EH (cell line): Measurements from ENCODE around the gene REC114.
"Not testable (repeated sequence)": the region's sequence is repeated elsewhere in the genome, so short reads cannot be mapped to it uniquely, and the experiment has no call there.

ENCODE experiments used
- DNase-seq: peaks from one replicate; pipeline ENCODE4 v3.0.0-alpha.2; 2015; ENCODE audit warnings: low read depth

Gene REC114, protein sequence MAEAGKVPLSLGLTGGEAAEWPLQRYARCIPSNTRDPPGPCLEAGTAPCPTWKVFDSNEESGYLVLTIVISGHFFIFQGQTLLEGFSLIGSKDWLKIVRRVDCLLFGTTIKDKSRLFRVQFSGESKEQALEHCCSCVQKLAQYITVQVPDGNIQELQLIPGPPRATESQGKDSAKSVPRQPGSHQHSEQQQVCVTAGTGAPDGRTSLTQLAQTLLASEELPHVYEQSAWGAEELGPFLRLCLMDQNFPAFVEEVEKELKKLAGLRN

GRCh38 chr15:73442968-73443367, at the start of gene REC114:
TSS of gene REC114 (plus strand) at chr15:73443164. CDS start at chr15:73443186, 22 bp downstream.
- no peak for DNase-seq

DNA sequence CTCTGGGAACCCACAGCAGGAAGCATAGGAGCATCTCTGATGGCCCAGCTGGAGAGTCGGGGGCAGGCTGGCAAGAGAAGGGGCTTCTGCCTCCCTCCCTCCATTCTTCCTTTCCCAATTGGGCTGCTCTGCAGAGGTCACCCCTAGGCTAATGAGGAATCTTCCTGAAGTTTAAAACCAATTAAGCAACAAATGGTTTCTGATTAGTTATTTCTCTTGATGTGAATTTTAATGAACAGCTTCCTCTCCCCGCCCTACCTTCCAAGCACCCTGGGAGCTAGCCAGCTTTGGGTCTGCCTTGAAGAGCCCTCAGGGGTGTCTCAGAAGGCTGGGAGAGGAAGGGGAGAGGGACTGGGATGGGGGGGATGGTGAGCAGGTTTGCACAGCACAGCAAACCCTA, 49.6 kb upstream of the REC114 start:
- no peak for DNase-seq

DNA sequence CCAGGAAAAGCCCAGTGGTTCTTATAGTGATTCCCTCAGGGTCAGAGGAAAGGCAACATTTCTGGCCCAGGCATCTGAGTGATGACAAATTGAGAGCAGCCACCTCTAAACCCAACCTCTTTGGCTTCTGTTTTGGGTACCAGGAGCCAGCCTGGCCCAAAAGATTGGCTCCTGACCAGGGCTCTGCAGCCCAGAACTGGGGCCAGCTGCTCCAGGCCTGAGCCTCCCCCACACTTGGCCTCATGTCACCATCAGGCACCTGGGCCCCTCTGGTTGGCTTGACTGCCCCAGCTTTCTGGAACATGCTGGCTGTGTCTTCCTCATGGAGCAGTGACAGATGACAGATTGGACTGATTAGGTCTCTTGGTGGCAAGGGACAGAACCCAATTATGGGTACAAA, 48.2 kb upstream of the REC114 start:
- no peak for DNase-seq

- DNase-seq: no peak
Observed at GRCh38 chr15:73395671-73396070, 47.3 kb upstream of the REC114 start.

- DNase-seq: no peak
Observed at GRCh38 chr15:73397461-73397860, 45.5 kb upstream of the REC114 start.

DNA sequence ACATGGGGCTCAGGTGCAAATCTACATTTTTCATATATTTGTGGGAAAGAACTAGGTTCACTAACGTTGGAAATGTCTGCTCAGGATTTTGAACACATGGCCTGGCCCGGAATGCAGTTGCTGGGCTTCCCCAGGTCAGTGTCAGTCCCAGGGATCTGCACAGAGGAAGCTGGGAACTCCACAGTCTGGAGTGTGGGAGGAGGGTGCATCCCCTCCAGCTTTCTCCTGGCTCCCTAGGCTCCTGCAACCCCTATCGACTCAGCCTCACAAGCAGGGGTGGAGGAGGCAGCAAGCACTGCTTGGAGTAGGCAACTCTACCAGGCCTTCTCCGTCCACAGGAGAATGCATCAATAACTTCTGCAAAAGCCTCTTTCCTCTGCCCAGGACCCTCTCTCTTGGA, 44.1 kb upstream of the REC114 start:
- no peak for DNase-seq

DNA sequence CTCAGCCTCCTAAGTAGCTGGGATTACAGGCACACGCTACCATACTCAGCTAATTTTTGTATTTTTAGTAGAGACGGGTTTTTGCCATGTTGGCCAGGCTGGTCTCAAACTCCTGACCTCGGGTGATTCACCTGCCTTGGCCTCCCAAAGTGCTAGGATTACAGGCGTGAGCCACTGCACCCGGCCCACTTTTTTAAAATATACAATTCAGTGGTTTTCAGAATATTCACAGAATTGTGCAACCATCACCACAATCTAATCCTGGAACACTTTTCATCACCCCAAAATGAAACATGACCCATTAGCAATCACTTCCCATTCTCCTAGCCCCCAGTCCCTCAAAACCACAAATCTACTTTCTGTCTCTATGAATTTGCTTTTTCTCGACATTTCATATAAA, 42.7 kb upstream of the REC114 start:
- not testable (repeated sequence) for DNase-seq

GRCh38 chr15:73403171-73403570, 39.8 kb upstream of the REC114 start:
- no peak for DNase-seq

DNA sequence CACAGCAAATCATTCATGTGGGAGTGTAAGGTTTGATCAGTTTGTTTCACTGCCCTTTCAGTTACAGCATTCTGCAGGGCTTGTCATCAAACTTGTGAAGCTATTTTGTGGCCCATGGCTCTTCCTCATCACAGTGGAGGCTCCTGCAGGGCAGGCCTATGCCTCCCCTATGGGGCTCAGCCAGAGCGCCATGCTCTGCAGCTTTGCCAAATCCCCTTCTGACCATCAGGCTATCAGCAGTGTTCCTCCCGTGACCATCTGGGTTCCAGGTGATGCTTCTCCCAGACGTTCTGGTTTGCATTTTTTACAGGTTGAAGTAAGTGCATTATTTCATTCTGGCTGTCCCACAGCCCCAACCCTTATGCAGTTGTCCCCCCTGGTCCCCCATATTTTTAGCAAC, 28.1 kb upstream of the REC114 start:
- no peak for DNase-seq

GRCh38 chr15:73424506-73424905, 18.5 kb upstream of the REC114 start:
- DNase-seq: no peak

DNA sequence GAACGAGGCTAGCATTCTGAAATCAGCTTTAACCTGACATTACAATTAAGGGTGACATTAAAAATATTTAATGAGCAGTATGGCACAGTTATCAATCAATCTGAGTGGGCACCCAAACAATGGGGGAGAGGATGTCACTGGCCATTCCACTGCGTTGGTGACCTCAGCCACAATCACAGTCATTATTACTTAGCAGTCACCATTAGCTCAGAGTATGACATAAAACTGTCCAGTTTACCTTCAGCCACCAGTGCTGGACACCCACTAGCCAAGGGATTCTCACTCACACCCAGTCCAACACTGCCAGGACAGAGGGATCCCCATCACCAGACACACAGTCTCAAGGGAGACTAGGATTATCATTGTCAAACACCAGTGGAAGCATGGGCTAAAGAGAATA, 17.5 kb upstream of the REC114 start:
- no peak for DNase-seq

DNA sequence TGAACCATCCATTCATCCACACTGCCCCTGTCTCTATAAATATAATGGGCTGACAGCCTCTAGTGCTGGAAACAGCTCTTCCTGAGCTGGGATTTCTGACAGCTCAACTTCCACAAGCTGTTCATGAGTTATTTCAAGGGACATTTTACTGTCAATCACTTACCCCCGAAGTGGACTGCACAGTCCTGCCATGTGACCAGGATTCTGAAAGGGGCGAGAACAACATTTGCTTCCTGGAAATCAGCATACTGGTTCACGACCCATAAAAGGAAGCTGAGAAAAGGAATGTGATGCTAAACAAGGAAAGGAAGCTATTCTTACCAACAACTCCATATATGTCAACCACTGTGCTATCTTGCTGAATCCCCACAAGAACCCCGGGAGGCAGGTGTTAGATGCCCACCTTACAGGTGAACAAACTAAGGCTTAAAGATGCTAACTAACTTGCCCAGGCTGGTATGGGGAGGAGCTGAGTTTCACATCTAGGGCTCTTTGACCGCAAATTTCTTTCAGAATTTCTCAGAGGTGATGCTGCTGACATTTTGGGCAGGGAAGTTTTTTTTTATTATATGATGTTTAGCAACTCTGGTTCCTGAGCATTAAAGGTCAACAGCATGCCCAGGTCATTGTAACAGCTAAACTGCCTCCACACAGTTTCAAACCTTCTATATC, 16.5 kb upstream of the REC114 start:
- DNase-seq: no peak

- DNase-seq: not testable (repeated sequence)
Observed at GRCh38 chr15:73431329-73431728, 11.6 kb upstream of the REC114 start.

DNA sequence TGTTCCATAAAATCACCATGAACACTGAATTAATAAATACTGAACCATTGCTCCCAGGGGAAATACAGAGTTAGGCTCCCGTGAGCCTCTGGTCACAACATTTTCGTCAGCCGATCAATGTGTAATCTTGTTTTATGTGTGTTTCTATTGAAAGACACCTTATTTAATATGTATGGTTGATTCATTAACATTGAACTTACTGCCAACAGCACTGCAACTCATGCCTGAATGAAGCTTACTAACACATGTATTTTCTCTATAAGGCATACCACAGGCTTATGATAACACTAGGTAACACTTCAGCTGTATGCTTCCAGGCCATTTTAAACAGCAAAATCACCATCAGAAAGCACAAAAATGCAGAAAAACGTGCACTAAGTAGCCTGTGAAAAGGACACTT, 9.1 kb upstream of the REC114 start:
- no peak for DNase-seq

DNA sequence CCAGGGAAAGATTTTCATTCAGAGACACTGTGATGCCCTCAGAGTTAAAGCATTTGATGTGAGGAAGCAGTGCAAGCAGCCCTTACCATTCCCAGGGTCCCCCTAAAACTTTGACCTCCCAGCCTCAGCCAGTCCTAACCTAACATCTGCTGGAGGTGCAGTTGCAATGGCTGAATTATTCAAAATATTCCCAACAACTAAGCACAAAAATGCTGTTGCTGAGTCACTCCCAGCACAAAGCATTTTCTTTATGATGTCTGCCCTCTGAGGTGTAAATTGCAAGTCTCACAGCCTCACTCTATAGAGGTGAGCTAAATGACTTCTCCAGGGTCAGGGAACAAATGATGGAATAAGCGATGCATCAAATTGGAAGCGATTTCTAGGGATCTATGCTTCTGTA, 6.4 kb upstream of the REC114 start:
- DNase-seq: no peak

DNA sequence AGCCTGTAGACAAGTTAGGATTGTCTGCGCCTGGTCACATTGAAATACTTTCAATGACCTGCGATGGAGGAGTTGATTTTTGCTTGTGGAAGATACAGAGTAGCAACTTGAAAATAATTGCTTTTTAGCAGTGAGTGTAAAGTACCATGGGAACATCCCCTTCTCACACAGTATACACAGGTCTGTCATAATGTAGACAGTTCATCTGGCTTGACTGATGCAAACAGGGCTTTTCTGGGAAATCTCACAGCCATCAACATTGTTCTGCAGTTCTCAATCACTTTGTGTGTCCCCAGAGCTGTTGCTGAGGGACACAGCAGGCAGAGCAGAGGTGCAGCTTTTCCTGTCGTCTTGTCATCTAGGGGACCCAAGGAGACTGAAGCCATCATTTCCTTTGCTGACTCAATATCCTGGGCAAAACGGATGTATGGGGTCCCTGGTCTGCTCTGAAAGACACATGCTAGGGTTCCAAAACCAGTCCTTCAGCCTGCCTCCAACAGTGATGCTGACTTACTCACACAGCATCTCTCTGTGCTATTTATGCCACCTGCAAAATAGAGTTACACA, 5.3 kb upstream of the REC114 start:
- no peak for DNase-seq

- DNase-seq: no peak
Observed at GRCh38 chr15:73438651-73439050, 4.3 kb upstream of the REC114 start.

DNA sequence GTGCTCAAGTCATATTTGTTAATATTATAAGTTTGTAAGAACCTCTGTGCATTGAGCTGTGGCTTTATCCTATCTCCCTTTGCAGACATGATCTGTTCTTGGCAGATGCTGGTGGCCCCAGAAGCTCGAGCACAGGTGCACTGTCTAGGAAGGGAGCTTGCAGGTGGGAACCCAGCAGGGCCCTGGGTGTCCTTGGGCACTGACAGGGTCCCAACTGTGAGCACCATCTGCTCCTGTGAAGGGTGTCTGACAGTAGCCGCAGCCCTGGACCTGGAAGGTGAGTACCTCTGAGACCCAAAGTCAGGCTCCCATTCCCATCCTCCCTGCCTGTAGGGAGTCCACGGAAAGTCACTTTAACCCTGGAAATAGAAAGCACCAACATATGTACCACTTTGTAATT, 2.4 kb upstream of the REC114 start:
- DNase-seq: no peak

- no peak for DNase-seq
Observed at GRCh38 chr15:73442421-73442820, 543 bp upstream of the REC114 start.

DNA sequence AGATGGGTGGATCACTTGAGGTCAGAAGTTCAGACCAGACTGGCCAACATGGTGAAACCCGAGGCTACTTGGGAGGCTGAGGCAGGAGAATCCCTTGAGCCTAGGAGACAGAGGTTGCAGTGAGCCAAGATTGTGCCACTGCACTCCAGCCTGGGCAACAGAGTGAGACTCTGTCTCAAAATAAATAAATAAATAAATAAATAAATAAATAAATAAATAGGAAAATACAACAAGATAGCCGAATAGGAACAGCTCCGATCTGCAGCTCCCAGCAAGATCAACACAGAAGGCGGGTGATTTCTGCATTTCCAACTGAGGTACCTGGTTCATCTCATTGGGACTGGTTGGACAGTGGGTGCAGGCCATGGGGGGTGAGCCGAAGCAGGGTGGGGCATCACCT, 4.5 kb downstream of the REC114 start:
- not testable (repeated sequence) for DNase-seq

DNA sequence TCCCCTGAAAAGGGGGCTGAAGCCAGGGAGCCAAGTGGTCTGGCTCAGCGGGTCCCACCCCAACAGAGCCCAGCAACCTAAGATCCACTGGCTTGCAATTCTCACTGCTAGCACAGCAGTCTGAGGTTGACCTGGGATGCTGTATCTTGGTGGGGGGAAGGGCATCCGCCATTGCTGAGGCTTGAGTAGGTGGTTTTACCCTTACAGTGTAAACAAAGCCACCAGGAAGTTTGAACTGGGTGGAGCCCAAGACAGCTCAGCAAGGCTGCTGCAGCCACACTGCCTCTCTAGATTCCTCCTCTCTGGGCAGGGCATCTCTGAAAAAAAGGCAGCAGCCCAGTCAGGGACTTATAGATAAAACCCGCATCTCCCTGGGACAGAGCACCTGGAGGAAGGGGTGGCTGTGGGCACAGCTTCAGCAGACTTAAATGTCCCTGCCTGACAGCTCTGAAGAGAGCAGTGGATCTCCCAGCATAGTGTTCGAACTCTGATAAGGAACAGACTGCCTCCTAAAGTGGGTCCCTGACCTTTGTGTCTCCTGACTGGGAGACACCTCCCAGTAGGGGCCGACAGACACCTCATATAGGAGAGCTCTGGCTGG, 5.3 kb downstream of the REC114 start:
- DNase-seq: not testable (repeated sequence)

- not testable (repeated sequence) for DNase-seq
Observed at GRCh38 chr15:73449980-73450379, 7.0 kb downstream of the REC114 start.

GRCh38 chr15:73454096-73454495, 11.1 kb downstream of the REC114 start:
- no peak for DNase-seq
